GM12892 (cell line): Measurements from ENCODE around the gene WDR89.
"Not testable (repeated sequence)": the region's sequence is repeated elsewhere in the genome, so short reads cannot be mapped to it uniquely, and the experiment has no call there.

ENCODE experiments used
- DNase-seq: peaks from one replicate; pipeline ENCODE4 v3.0.0; 2011; ENCODE audit not compliant: insufficient read length
- FAIRE-seq: peaks from 2 replicates; lab custom pipeline; 2011; peaks lifted over from hg19 to GRCh38; lab: Jason Lieb, UNC
- POLR2A ChIP-seq: IDR thresholded peaks from 2 replicates; pipeline ENCODE4 v1.6.1; 2011; ENCODE audit warnings: low read depth, low read length, control low read depth
- POLR2AphosphoS5 ChIP-seq: IDR thresholded peaks from 2 replicates; pipeline ENCODE4 v1.6.1; 2011; ENCODE audit warnings: low read depth, low read length, control low read depth
- TAF1 ChIP-seq: IDR thresholded peaks from 2 replicates; pipeline ENCODE4 v1.6.1; 2011; ENCODE audit warnings: low read depth, mild to moderate bottlenecking, control low read depth, low read length, borderline replicate concordance

WDR89 gene

DNA sequence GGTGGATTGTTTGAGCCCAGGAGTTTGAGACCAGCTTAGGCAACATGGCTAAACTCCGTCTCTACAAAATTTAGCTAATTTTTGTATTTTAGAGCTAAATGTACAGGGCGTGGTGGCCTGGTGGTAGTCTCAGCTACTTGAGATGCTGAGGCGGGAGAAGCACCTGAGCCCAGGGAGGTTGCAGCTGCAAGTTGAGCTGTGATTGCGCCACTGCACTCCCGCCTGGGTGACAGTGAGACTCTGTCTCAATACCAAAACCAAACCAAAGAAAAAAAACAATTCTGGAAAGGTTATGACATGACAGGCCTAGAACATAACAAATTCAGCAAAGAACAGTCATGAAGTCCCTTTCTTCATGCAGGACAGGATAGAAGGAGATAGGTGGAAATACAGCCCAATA, 25.7 kb downstream of the WDR89 start:
- no peak for DNase-seq
- FAIRE-seq: no peak
- TF ChIP-seq POLR2AphosphoS5 (no peak), POLR2A (no peak), TAF1 (no peak)

DNA sequence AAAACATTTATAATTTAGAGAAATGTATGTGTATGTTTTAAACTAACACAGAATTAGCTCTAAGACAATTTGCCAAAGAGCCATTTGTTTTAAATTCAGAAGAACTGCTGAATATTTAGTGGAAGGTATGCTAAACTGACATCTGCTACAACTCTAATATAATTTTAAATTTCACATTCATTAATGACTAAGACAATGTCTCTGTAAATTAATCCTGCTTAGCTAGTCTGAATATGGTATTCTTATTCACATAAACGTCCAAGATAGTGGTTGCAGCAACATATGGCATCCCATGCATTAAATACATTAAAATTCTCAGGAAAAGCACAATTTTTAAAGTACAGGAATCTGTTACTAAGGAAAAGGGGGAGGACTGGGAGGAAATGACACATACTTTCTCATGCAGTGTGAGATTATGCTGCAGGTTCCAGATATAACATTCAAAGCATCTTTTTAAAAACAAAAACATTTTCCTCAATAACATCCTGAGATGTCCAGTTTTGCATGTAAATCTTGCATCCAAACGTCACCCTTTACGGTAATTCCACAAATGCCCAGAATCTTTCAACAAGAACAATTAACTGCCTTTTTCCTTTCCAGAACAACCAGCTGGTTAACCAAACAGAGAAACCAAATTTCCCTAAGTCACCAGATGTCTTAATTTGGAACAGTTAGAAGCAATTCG, 26.9 kb downstream of the WDR89 start:
- no peak for DNase-seq
- FAIRE-seq: no peak
- TF ChIP-seq TAF1 (no peak), POLR2A (no peak), POLR2AphosphoS5 (no peak)

DNA sequence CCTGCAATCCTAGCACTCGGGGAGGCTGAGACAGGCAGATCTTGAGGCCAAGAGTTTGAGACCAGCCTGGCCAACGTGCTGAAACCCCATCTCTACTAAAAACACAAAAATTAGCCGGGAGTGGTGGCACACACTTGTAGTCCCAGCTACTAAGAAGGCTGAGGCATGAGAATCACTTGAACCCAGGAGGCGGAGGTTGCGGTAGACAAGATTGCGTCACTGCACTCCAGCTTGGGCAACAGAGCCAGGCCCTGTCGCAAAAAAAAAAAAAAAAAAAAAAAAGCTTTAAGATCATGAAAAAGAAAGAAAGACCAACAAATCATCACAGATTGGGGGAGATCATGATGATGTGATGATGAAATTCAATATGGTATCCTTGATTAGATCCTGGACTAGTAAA, 30.6 kb downstream of the WDR89 start:
- DNase-seq (no peak), FAIRE-seq (no peak)
- no peak for TF ChIP-seq POLR2AphosphoS5

DNA sequence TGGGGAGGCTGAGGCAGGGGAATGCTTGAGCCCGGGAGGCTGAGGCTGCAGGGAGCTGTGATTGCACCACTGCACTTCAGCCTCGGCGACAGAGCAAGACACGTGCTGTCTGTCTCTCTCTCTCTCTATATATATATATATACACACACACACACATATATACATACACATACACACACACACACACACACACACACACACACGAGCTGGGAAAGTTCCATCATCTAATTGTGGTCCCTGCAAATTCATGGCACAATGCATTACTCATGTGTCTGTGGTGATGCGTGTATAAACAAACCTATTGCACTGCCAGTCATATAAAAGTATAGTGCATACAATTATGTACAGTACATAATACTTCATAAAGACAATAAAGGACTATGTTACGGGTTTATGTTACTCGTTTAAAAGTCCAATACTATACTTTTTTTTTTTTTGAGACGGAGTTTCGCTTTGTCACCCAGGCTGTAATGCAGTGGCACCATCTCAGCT, 36.6 kb downstream of the WDR89 start:
- TF ChIP-seq TAF1 (no peak), POLR2A (no peak), POLR2AphosphoS5 (no peak)
- DNase-seq: no peak
- FAIRE-seq: no peak

DNA sequence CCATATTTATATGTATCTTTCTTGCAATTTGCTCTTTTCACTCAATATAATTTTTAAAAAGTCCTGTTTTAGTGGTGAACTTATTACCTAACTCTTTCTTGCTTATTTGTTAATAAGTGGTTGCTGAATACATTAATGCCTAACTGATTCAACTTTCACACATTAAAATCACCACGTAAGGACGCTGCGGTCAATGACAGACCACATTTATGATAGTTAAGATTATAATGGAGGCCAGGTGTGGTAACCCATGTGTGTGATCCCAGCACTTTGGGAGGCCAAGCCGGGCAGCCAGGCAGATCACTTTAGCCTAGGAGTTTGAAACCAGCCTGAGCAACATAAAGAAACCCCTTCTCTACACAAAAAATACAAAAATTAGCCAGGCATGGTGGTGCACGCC, 37.0 kb downstream of the WDR89 start:
- DNase-seq (no peak), FAIRE-seq (no peak)
- TF ChIP-seq POLR2A (no peak), POLR2AphosphoS5 (no peak), TAF1 (no peak)

DNA sequence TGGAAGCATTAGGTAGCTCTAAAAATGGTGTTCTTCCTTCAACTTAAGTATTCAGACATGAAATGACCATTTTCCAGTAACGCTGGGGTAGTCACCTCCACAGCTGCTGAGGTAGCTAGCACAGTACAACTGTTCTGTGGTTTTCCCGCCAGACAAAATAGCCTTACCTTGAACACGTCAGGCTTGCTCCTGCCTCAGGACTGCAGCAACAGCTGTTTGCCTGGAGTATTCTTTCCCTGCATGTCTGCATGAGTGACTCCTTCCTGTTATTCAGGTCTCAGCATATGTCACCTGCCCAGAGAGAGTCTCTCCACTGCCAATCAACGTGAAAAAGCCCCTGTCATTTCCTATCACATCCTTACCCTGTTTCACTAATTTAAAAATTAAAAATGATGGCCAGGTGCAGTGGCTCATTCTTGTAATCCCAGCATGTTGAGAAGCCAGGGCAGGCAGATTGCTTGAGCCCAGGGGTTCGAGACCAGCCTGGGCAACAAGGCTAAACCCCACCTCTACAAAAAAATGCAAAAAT, 37.9 kb downstream of the WDR89 start:
- FAIRE-seq (peak; percentile 30), DNase-seq (no peak)
- no peak for TF ChIP-seq POLR2AphosphoS5
- no peak for TF ChIP-seq POLR2A
- no peak for TF ChIP-seq TAF1

DNA sequence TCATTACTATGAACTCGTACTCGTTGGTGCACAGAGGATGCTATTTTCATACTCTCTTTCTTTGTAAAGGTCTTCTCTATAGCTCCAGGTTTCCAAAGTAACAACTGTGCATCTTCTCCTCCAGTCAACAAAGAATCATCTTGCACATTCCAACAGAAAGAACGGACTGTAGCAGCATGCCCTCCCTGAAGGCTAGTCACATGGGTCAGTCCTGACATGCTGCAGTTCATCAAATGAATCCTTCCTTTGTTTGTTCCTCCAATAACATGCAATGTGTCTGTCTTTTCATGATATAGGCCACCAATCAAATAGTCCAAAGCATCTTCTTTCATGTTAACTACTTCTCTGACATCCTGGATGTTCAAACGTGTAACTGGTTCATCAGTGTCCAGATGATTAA, 42.9 kb downstream of the WDR89 start:
- no peak for FAIRE-seq
- DNase-seq: no peak
- TF ChIP-seq POLR2AphosphoS5: no peak
- TF ChIP-seq TAF1: no peak
- no peak for TF ChIP-seq POLR2A

DNA sequence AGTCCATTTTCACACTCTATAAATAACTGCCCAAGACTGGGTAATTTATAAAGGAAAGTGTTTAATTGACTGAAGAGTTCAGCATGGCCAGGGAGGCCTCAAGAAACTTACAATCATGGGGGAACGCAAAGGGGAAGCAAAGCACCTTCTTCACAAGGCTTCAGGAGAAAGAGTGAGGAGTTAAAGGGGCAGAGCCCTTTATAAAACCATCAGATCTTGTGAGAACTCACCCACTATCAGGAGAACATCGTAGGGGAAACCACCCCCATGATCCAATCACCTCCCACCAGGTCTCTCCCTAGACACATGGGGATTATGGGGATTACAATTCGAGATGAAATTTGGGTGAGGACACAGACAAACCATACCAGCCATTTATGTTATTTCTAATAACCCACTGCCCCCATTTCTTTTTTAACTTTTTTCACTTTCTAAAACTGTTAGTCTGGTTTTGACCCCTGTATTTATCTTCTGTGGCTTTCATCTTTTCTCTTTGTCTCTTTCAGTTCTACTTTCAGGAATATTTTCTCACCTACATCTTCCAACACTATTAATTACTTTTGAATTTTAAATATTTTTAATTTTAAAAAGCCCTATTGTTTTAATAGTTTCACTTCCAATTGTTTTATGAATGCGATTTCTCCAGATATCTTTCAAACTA, 44.5 kb downstream of the WDR89 start:
- TF ChIP-seq POLR2A (no peak), TAF1 (no peak), POLR2AphosphoS5 (no peak)
- DNase-seq (no peak), FAIRE-seq (no peak)

DNA sequence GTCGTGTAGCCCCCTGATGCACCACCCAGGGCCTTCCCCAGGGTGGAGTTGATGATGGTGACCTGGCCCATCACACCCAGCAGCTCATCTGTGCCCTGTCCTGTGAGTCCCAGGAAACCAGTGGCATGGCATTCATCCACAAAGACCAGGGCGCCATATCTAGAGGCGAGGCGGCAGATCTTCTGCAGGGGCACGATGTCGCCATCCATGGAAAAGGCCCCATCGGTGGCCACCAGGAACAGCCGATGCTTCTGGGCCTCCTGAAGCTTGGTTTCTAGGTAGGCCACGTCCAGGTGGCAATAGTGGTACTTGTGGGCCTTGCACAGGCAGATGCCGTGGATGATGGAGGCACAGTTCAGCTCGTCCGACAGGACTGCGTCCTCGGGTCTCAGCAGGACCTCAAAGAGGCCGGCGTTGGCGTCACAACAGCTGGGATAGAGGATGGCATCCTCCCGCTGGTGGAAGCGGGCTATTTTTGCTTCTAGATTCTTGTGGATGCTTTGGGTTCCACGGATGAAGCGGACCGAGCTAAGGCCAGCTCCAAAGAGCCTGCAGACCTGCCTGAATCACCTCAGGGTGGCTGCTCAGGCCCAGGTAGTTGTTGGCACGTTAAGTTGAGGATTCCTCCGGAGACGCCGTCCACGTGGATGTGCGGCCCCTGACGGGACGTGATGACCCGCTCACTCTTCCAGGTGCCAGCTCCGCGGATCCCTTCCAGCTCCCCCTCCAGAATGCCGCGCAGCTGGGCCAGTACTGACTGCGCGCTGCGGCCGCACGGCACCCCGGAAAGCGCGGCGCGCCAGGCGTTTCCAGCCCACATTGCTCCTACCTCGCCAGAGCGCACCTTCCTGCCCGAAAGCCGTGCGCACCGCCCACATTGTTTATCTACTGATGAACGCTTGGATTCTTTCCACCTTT, 47.0 kb downstream of the WDR89 start:
- FAIRE-seq (no peak), DNase-seq (no peak)
- TF ChIP-seq POLR2A: no peak
- no peak for TF ChIP-seq TAF1
- no peak for TF ChIP-seq POLR2AphosphoS5

DNA sequence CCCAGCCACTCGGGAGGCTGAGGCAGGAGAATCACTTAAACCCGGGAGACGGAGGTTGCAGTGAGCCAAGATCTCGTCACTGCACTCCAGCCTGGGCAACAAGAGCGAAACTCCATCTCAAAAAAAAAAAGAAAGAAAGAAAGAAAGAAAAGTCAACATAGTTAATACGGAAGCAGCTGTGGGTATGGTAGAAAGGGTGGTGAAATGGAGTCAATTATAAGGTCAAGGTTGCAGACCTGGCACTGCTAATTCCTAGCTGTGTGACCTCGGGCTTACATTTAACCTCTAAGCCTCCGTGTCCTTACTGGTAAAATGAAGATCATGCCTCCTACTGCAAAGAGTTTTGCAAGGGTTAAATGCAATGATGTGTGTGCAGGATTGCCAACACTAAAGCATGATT, 58.6 kb downstream of the WDR89 start:
- FAIRE-seq, DNase-seq: not testable (repeated sequence)

DNA sequence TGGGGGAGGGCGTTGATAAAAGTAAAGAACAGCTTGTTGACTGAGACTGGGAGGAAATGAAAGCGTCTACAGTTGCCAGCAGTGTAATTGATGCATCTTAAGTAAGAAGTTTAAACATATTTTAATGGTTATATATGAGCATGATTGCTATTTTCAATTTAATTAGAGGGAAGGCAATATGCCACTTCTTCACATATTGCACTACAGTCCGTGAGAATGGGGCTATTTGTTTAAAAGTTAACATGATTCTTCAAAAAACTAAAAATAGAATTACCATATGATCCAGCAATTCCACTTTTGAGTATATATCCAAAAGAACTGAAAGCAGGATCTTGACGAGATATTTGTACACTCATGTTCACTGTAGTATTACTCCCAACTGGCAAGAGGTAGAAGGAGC, 60.2 kb downstream of the WDR89 start:
- no peak for FAIRE-seq
- DNase-seq: no peak
- no peak for TF ChIP-seq TAF1
- no peak for TF ChIP-seq POLR2A
- no peak for TF ChIP-seq POLR2AphosphoS5

DNA sequence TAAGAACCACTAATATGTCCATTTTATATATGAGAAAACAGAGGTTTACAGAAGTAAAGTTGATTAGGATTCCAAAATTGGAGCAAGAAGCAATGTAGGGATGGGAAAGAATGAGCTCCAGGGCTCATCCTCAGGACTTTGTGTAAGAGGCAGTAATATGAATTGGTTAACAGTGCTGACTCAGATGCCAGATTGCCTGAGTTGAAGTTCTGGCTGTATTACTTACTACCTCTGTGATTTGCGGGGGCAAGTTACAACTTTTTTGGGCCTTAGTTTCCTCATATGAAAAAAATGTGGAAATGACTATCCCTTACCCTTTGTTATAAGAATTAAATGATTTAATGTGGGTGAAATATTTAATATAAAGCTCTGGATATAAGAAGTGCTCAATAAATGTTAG, 63.4 kb downstream of the WDR89 start:
- no peak for FAIRE-seq
- no peak for DNase-seq
- TF ChIP-seq TAF1 (no peak), POLR2A (no peak), POLR2AphosphoS5 (no peak)
